ENCODE data around the gene RASA1.

The RASA1 gene

GRCh38 chr5:87385802-87386201 is 118.1 kb downstream of the RASA1 start:
- H3K4me3 ChIP-seq (ENCODE audit: low read depth, low read length) = no peak overlapping the region
- TF ChIP-seq MAX (IDR thresholded peaks at IDR 0.05; ENCODE audit: low read depth, low read length) = no peak
- TF ChIP-seq POLR2A (IDR thresholded peaks at IDR 0.05; ENCODE audit: extremely low read depth, insufficient read length) = no peak
- TF ChIP-seq MYC (IDR thresholded peaks at IDR 0.05; ENCODE audit: low read depth, low read length) = no peak
- no peak for TF ChIP-seq CTCF (IDR thresholded peaks at IDR 0.05; ENCODE audit: low read depth, low read length)
- no peak for DNase-seq (ENCODE audit: low read depth)

- DNase-seq (ENCODE audit: low read depth) = no peak
Observed at GRCh38 chr5:87388129-87388528, 120.4 kb downstream of the RASA1 start.

GRCh38 chr5:87389296-87390034 is 121.8 kb downstream of the RASA1 start:
- TF ChIP-seq MAX (IDR thresholded peaks at IDR 0.05; ENCODE audit: low read depth, low read length) (no peak), POLR2A (IDR thresholded peaks at IDR 0.05; ENCODE audit: extremely low read depth, insufficient read length) (no peak), MYC (IDR thresholded peaks at IDR 0.05; ENCODE audit: low read depth, low read length) (no peak), CTCF (IDR thresholded peaks at IDR 0.05; ENCODE audit: low read depth, low read length) (no peak)
- no peak for DNase-seq (ENCODE audit: low read depth)
- no peak overlapping the region for H3K4me3 ChIP-seq (ENCODE audit: low read depth, low read length)

More at GRCh38 chr5:87388129-87388528, 120.4 kb downstream of the RASA1 start:
- no peak for TF ChIP-seq CTCF (IDR thresholded peaks at IDR 0.05; ENCODE audit: low read depth, low read length)
- TF ChIP-seq POLR2A (IDR thresholded peaks at IDR 0.05; ENCODE audit: extremely low read depth, insufficient read length) = no peak
- TF ChIP-seq MYC (IDR thresholded peaks at IDR 0.05; ENCODE audit: low read depth, low read length) = no peak
- no peak for TF ChIP-seq MAX (IDR thresholded peaks at IDR 0.05; ENCODE audit: low read depth, low read length)
- no peak overlapping the region for H3K4me3 ChIP-seq (ENCODE audit: low read depth, low read length)

- H3K4me3 ChIP-seq (ENCODE audit: low read depth, low read length) = no peak overlapping the region
- DNase-seq (ENCODE audit: low read depth) = no peak
- no peak for TF ChIP-seq MYC (IDR thresholded peaks at IDR 0.05; ENCODE audit: low read depth, low read length)
- TF ChIP-seq CTCF (IDR thresholded peaks at IDR 0.05; ENCODE audit: low read depth, low read length) = no peak
- no peak for TF ChIP-seq POLR2A (IDR thresholded peaks at IDR 0.05; ENCODE audit: extremely low read depth, insufficient read length)
- TF ChIP-seq MAX (IDR thresholded peaks at IDR 0.05; ENCODE audit: low read depth, low read length) = no peak
Observed at GRCh38 chr5:87390075-87390474, 122.4 kb downstream of the RASA1 start.

- no peak for DNase-seq (ENCODE audit: low read depth)
- TF ChIP-seq CTCF (IDR thresholded peaks at IDR 0.05; ENCODE audit: low read depth, low read length) = no peak
- no peak overlapping the region for H3K4me3 ChIP-seq (ENCODE audit: low read depth, low read length)
Observed at GRCh38 chr5:87390576-87391199, 123.0 kb downstream of the RASA1 start.
